ENCODE results near the gene ALX3. TPM values are rescaled to one million over a fixed set of nuclear protein-coding genes. Genes with fewer than 3 reads are reported as not detected.

Gene ALX3
- total and polyA plus RNA-seq, 12 donors: 0.04 TPM; not detected in 11

DNA sequence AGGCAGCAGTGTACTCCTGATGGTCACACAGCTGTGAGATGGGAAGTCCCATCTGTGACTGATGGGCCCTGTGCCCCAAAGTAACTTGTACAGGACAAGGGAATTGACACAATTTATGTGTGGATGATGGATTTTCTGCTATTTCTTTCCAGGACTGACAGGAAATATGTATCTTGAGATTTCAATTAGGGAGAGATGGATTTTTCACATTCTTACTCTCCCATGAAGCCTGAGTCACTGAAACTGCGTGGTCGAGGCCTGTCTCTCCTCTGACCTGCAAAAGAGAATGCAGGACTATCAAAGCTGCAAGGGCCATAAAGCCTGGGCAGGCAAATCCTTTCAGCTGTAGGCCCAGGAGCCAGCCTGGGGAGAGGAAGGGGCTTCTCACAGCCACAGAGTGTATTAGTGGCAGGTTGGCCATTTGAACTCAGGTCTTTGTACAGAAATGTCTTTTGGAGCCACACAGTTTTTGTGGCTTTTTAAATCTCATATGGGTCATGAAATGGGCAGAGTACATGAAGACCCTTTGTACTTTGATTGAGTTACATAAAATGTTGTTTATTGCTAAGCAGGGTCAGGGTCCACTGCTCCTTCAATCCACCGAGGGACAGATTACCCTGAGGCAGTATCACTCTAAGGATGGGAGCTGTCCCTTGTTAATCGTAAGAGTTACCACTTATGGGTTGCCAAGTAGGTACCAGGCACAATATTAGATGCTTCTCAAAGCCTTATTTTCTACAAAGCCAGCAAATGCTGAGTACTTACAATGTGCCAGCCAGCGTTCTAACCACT is 14.8 kb downstream of the ALX3 start:
- Histone ChIP-seq H3K4me3 (no peak overlapping the region), H3K27me3 (no peaks in the 10 kb centered on the region), H3K9me3 (no peaks in the 10 kb centered on the region), H3K27ac (no peak overlapping the region), H3K4me1 (peaks cover 0 to 29% (median 7%) of the 10 kb centered on the region in 9 donors), H3K36me3 (peaks cover 0 to 94% (median 54%) of the 10 kb centered on the region in 9 donors)
- 93% methylated on average over 5 of the region's 5 CpGs for whole genome bisulfite sequencing, 2 donors
- DNase-seq (no peak), ATAC-seq (no peak)
- intact Hi-C loops (cut with DNase I): loop anchor here in 4 of 10 donors (2.0 to 10.0 kb wide), 4 partner anchors 47 to 129 kb away; no protein-coding TSS in a partner anchor
- TF ChIP-seq, protein P1, sequence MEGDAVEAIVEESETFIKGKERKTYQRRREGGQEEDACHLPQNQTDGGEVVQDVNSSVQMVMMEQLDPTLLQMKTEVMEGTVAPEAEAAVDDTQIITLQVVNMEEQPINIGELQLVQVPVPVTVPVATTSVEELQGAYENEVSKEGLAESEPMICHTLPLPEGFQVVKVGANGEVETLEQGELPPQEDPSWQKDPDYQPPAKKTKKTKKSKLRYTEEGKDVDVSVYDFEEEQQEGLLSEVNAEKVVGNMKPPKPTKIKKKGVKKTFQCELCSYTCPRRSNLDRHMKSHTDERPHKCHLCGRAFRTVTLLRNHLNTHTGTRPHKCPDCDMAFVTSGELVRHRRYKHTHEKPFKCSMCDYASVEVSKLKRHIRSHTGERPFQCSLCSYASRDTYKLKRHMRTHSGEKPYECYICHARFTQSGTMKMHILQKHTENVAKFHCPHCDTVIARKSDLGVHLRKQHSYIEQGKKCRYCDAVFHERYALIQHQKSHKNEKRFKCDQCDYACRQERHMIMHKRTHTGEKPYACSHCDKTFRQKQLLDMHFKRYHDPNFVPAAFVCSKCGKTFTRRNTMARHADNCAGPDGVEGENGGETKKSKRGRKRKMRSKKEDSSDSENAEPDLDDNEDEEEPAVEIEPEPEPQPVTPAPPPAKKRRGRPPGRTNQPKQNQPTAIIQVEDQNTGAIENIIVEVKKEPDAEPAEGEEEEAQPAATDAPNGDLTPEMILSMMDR (IDR thresholded peaks at IDR 0.05): no peak

DNA sequence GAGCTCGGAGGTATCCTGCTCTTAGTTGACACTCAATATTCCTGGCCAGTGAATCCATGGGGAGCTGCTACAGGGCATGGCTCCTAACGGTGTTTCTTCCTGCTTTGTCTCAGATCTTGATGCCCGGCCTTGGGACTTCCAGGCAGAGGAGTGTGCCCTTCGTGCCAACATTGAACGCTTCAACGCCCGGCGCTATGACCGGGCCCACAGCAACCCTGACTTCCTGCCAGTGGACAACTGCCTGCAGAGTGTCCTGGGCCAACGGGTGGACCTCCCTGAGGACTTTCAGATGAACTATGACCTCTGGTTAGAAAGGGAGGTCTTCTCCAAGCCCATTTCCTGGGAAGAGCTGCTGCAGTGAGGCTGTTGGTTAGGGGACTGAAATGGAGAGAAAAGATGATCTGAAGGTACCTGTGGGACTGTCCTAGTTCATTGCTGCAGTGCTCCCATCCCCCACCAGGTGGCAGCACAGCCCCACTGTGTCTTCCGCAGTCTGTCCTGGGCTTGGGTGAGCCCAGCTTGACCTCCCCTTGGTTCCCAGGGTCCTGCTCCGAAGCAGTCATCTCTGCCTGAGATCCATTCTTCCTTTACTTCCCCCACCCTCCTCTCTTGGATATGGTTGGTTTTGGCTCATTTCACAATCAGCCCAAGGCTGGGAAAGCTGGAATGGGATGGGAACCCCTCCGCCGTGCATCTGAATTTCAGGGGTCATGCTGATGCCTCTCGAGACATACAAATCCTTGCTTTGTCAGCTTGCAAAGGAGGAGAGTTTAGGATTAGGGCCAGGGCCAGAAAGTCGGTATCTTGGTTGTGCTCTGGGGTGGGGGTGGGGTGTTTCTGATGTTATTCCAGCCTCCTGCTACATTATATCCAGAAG is 16.7 kb downstream of the ALX3 start:
- Histone ChIP-seq H3K27ac (no peak overlapping the region), H3K4me3 (no peak overlapping the region), H3K9me3 (no peaks in the 10 kb centered on the region), H3K4me1 (peaks cover 0 to 48% (median 19%) of the 10 kb centered on the region in 9 donors), H3K27me3 (no peaks in the 10 kb centered on the region), H3K36me3 (peaks cover 0 to 100% (median 63%) of the 10 kb centered on the region in 9 donors)
- WGBS, 2 donors: 56 to 64% methylated on average over 16 of the region's 16 CpGs
- intact Hi-C loops (cut with DNase I): loop anchor here in 9 of 10 donors (1.0 to 10.0 kb wide), 7 partner anchors 49 to 131 kb away; partner anchors contain the start of gene UBL4B (in 1 of the 9)
- peak; percentile 62 to 75 for DNase-seq
- ATAC-seq: peak; percentile 57 to 82 (median 76)
- TF ChIP-seq, protein P1 (IDR thresholded peaks at IDR 0.05): peak; percentile 92 to 98 (median 96)

DNA sequence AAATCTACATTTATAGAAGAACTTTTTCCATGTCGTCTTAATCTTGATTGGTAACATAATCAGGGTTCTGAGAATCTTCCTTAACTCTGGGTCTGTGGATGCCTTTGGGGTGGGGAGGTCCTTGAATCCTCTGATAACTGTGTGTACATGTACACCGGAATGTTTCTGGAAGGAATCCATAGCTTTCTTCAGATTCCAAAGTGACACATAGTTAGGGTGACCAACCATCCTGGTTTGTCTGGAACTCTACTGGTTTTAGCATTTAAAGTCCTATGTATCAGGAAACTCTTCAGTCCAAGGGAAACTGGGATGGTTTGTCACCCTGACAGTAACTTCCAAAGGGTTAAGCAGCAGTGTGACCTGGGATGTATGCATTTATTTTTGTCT is 19.2 kb downstream of the ALX3 start:
- H3K9me3 ChIP-seq: no peaks in the 10 kb centered on the region
- H3K27me3 ChIP-seq: no peaks in the 10 kb centered on the region
- WGBS, 2 donors: 47 to 51% methylated on average over 2 of the region's 2 CpGs
- H3K27ac ChIP-seq: peak overlapping the region in 8 of 10 donors; percentile 22 to 75 (median 46)
- H3K36me3 ChIP-seq: peaks cover 0 to 100% (median 78%) of the 10 kb centered on the region in 9 donors
- H3K4me3 ChIP-seq: no peak overlapping the region
- DNase-seq: no peak
- no peak for ATAC-seq
- TF ChIP-seq, protein P1 (IDR thresholded peaks at IDR 0.05): no peak
- H3K4me1 ChIP-seq: peaks cover 0 to 50% (median 19%) of the 10 kb centered on the region in 9 donors
- intact Hi-C loops (cut with DNase I): loop anchor here in 6 of 10 donors (5.0 to 10.0 kb wide), 4 partner anchors 51 to 134 kb away; partner anchors contain the start of gene UBL4B (in 1 of the 6)

Measured in heart right ventricle (tissue), 16 donors.